H1 (cell line): ENCODE results near the gene PIGL. TPM values are rescaled to one million over a fixed set of nuclear protein-coding genes. Genes with fewer than 3 reads are reported as not detected.

Source experiments
- CTCF ChIA-PET: fragments of 300-600 bp; sonication (Branson Sonifier 250); formaldehyde crosslinking; loops from one replicate; lab custom pipeline; 2021; ENCODE audit not compliant: partially characterized antibody; lab: Charles Lee
- POLR2A ChIA-PET: fragments of 300-600 bp; sonication (Branson Sonifier 250); formaldehyde crosslinking; loops from one replicate; lab custom pipeline; 2021; ENCODE audit warnings: inconsistent platforms; ENCODE audit not compliant: partially characterized antibody; lab: Charles Lee
- DNase-seq, 2 experiments: peaks; one replicate each; pipeline versions ENCODE4 v3.0.0 to v3.0.0-alpha.2; 2010 to 2022; ENCODE audit warnings: low spot score in 2 of 2, low read depth in 1 of 2, mixed read lengths in 1 of 2
- FAIRE-seq: peaks from 2 replicates; lab custom pipeline; 2011; peaks lifted over from hg19 to GRCh38; lab: Jason Lieb, UNC
- H2AFZ ChIP-seq: 2 replicates; pipeline ENCODE4 v1.8.1; 2012; ENCODE audit warnings: low read length, inconsistent platforms
- H2AK5ac ChIP-seq: 2 replicates; pipeline ENCODE4 v1.6.1; 2013; ENCODE audit warnings: low read depth, low read length
- H2BK120ac ChIP-seq: replicated peaks from 2 replicates; pipeline ENCODE3; 2013; ENCODE audit warnings: low read depth, low read length, inconsistent platforms
- H2BK12ac ChIP-seq: 2 replicates; pipeline ENCODE4 v1.6.1; 2013; ENCODE audit warnings: low read depth, low read length
- H2BK15ac ChIP-seq: 2 replicates; pipeline ENCODE4 v1.6.1; 2013; ENCODE audit warnings: low read length
- H2BK20ac ChIP-seq: 2 replicates; pipeline ENCODE4 v1.6.1; 2013; ENCODE audit warnings: low read length
- H2BK5ac ChIP-seq: 2 replicates; pipeline ENCODE4 v1.6.1; 2013; ENCODE audit warnings: low read depth, low read length
- H3K14ac ChIP-seq: 2 replicates; pipeline ENCODE4 v1.6.1; 2013; ENCODE audit warnings: inconsistent platforms; ENCODE audit not compliant: insufficient read length
- H3K18ac ChIP-seq: 2 replicates; pipeline ENCODE4 v1.6.1; 2013; ENCODE audit warnings: low read length; ENCODE audit errors: extremely low read depth
- H3K23ac ChIP-seq: 2 replicates; pipeline ENCODE4 v1.6.1; 2013; ENCODE audit warnings: inconsistent platforms; ENCODE audit not compliant: insufficient read length
- H3K23me2 ChIP-seq: 2 replicates; pipeline ENCODE4 v1.6.1; 2013; ENCODE audit warnings: low read depth, low read length
- H3K27ac ChIP-seq: 2 replicates; pipeline ENCODE4 v1.6.1; 2011; ENCODE audit warnings: low read depth, low read length, inconsistent platforms
- H3K27me3 ChIP-seq, 4 experiments: replicated peaks in 1 of 4; 1 replicate in 1 of 4; 2 replicates in 3 of 4; pipeline versions ENCODE4 v1.6.1 to v1.8.1; 2011 to 2013; ENCODE audit warnings: low read length in 3 of 4, mild to moderate bottlenecking in 3 of 4, inconsistent platforms in 2 of 4, mixed read lengths in 2 of 4, moderate library complexity in 1 of 4; ENCODE audit not compliant: control insufficient read depth in 3 of 4, insufficient read depth in 3 of 4; ENCODE audit errors: extremely low read depth in 1 of 4
- H3K36me3 ChIP-seq, 4 experiments: 2 replicates each; pipeline versions ENCODE4 v1.6.1 to v1.8.1; 2011 to 2013; ENCODE audit warnings: mild to moderate bottlenecking in 4 of 4, low read length in 3 of 4, moderate library complexity in 2 of 4, control low read depth in 1 of 4, inconsistent platforms in 1 of 4; ENCODE audit not compliant: insufficient read depth in 4 of 4, control insufficient read depth in 2 of 4
- H3K4ac ChIP-seq: replicated peaks from 2 replicates; pipeline ENCODE3; 2013; ENCODE audit warnings: low read length, low read depth, mixed read lengths, inconsistent platforms; ENCODE audit not compliant: insufficient read length
- H3K4me1 ChIP-seq, 4 experiments: replicated peaks in 1 of 4; 1 replicate in 1 of 4; 2 replicates in 3 of 4; pipeline versions ENCODE4 v1.6.1 to v1.8.1; 2011 to 2013; ENCODE audit warnings: low read length in 3 of 4, inconsistent platforms in 2 of 4, mixed read lengths in 1 of 4; ENCODE audit not compliant: insufficient read depth in 4 of 4, control insufficient read depth in 3 of 4
- H3K4me2 ChIP-seq, 2 experiments: 2 replicates each; pipeline versions ENCODE4 v1.6.1 to v1.8.1; 2011 to 2013; ENCODE audit warnings: low read depth in 2 of 2, low read length in 2 of 2, control low read depth in 1 of 2, inconsistent platforms in 1 of 2, mild to moderate bottlenecking in 1 of 2; ENCODE audit not compliant: insufficient read depth in 1 of 2
- H3K4me3 ChIP-seq, 4 experiments: fragments of 200-600, 300-600 bp in 1 of 4; sonication (generic), shearing (Covaris generic), sonication (Bioruptor Twin) in 1 of 4; 2 replicates each; pipeline versions ENCODE4 v1.5.1 to v1.8.1; 2011 to 2016; ENCODE audit warnings: low read length in 4 of 4, low read depth in 3 of 4, control low read depth in 2 of 4, inconsistent platforms in 2 of 4, mild to moderate bottlenecking in 2 of 4, mixed read lengths in 1 of 4, moderate library complexity in 1 of 4; ENCODE audit not compliant: insufficient read depth in 2 of 4; ENCODE audit errors: extremely low read depth in 1 of 4
- H3K56ac ChIP-seq: replicated peaks from 2 replicates; pipeline ENCODE3; 2013; ENCODE audit warnings: low read depth, mild to moderate bottlenecking, mixed read lengths, low read length, inconsistent platforms; ENCODE audit not compliant: insufficient read length
- H3K79me1 ChIP-seq: 2 replicates; pipeline ENCODE4 v1.6.1; 2013; ENCODE audit warnings: low read depth, low read length, control low read depth
- H3K79me2 ChIP-seq, 2 experiments: 2 replicates each; pipeline versions ENCODE4 v1.6.1 to v1.8.1; 2012 to 2013; ENCODE audit warnings: low read length in 2 of 2, mild to moderate bottlenecking in 2 of 2, inconsistent platforms in 1 of 2; ENCODE audit not compliant: insufficient read depth in 2 of 2, control insufficient read depth in 1 of 2
- H3K9ac ChIP-seq, 4 experiments: replicated peaks in 1 of 4; 1 replicate in 1 of 4; 2 replicates in 3 of 4; pipeline versions ENCODE4 v1.6.1 to v1.8.1; 2011 to 2013; ENCODE audit warnings: low read depth in 3 of 4, low read length in 3 of 4, control low read depth in 2 of 4, mild to moderate bottlenecking in 2 of 4, moderate library complexity in 2 of 4, inconsistent platforms in 1 of 4; ENCODE audit errors: extremely low read depth in 1 of 4
- H3K9me3 ChIP-seq, 2 experiments: 2 replicates each; pipeline versions ENCODE4 v1.6.1 to v1.8.1; 2012 to 2013; ENCODE audit warnings: mild to moderate bottlenecking in 2 of 2, moderate library complexity in 2 of 2, control low read depth in 1 of 2, inconsistent platforms in 1 of 2, low read depth in 1 of 2, low read length in 1 of 2, mixed read lengths in 1 of 2; ENCODE audit not compliant: insufficient read depth in 2 of 2
- H4K20me1 ChIP-seq, 2 experiments: replicated peaks in 1 of 2; 2 replicates each; pipeline versions ENCODE3 to v1.8.1; 2011 to 2013; ENCODE audit warnings: inconsistent platforms in 2 of 2, low read length in 2 of 2, mild to moderate bottlenecking in 1 of 2; ENCODE audit not compliant: insufficient read depth in 2 of 2, control insufficient read depth in 1 of 2
- H4K5ac ChIP-seq: 2 replicates; pipeline ENCODE4 v1.6.1; 2013; ENCODE audit warnings: low read length, low read depth, mixed read lengths, inconsistent platforms; ENCODE audit not compliant: insufficient read length
- H4K8ac ChIP-seq: 2 replicates; pipeline ENCODE4 v1.8.0; 2013; ENCODE audit warnings: mild to moderate bottlenecking, moderate library complexity, low read length, inconsistent platforms; ENCODE audit not compliant: insufficient read depth; ENCODE audit errors: extremely low read depth
- H4K91ac ChIP-seq: replicated peaks from 2 replicates; pipeline ENCODE3; 2013; ENCODE audit warnings: low read length, mixed read lengths, inconsistent platforms; ENCODE audit not compliant: insufficient read length
- ATF3 ChIP-seq: IDR thresholded peaks from 2 replicates; pipeline ENCODE4 v1.6.1; 2011; ENCODE audit warnings: low read depth, mild to moderate bottlenecking, low read length; ENCODE audit not compliant: insufficient read depth
- BACH1 ChIP-seq: IDR thresholded peaks from 2 replicates; pipeline ENCODE4 v1.6.1; 2012; ENCODE audit warnings: low read length, improper control_type of control experiment
- CBX5 ChIP-seq: fragments of 300-800, 300-1000 bp; sonication (generic); IDR thresholded peaks from 2 replicates; pipeline ENCODE4 v1.7.1; 2016; ENCODE audit warnings: antibody characterized with exemption, low read length, low read depth
- FOSL1 ChIP-seq: IDR thresholded peaks from 2 replicates; pipeline ENCODE4 v1.6.1; 2011; ENCODE audit warnings: mild to moderate bottlenecking, low read depth, low read length, moderate library complexity; ENCODE audit not compliant: insufficient read depth
- GTF2F1 ChIP-seq: IDR thresholded peaks from 2 replicates; pipeline ENCODE4 v1.6.1; 2012; ENCODE audit warnings: low read depth, low read length, improper control_type of control experiment, borderline replicate concordance
- HDAC2 ChIP-seq, 2 experiments: fragments of 300-600 bp in 1 of 2; sonication (generic) in 1 of 2; IDR thresholded peaks; 2 replicates each; pipeline ENCODE4 v1.6.1; 2011 to 2012; ENCODE audit warnings: low read depth in 2 of 2, low read length in 2 of 2, mild to moderate bottlenecking in 2 of 2, moderate library complexity in 2 of 2, borderline replicate concordance in 1 of 2, inconsistent platforms in 1 of 2
- HDAC6 ChIP-seq: IDR thresholded peaks from one replicate; pipeline ENCODE4 v1.7.1; 2012; ENCODE audit warnings: low read depth, mild to moderate bottlenecking, inconsistent platforms, low read length, moderate library complexity
- MAFK ChIP-seq: IDR thresholded peaks from 2 replicates; pipeline ENCODE4 v1.6.1; 2012; ENCODE audit warnings: low read depth, mild to moderate bottlenecking, improper control_type of control experiment, low read length
- SIRT6 ChIP-seq: IDR thresholded peaks from one replicate; pipeline ENCODE4 v1.7.1; 2012; ENCODE audit warnings: low read length, inconsistent platforms
- SRF ChIP-seq: IDR thresholded peaks from 2 replicates; pipeline ENCODE4 v1.6.1; 2011; ENCODE audit warnings: mild to moderate bottlenecking, low read depth, low read length, moderate library complexity
- SUZ12 ChIP-seq: fragments of 200-600 bp; sonication (generic); IDR thresholded peaks from 2 replicates; pipeline ENCODE4 v1.6.1; 2012; ENCODE audit warnings: mild to moderate bottlenecking, inconsistent platforms, low read length, moderate library complexity, mixed read lengths
- USF2 ChIP-seq: IDR thresholded peaks from 2 replicates; pipeline ENCODE4 v1.6.1; 2011; ENCODE audit warnings: low read length, improper control_type of control experiment
- WGBS, 2 experiments: shearing (Covaris generic) in 1 of 2; methylation state at CpG; one replicate each; pipeline versions ENCODE4 v1.1.6 to v1.1.7; 2013 to 2015; ENCODE audit warnings: low lambda C conversion rate in 2 of 2, mixed read lengths in 2 of 2, inconsistent platforms in 1 of 2, low coverage in 1 of 2, missing lambda C conversion rate in 1 of 2; ENCODE audit not compliant: insufficient replicate concordance in 2 of 2, insufficient coverage in 1 of 2, insufficient read length in 1 of 2; ENCODE audit errors: extremely low coverage in 1 of 2, missing lambda C conversion rate in 1 of 2; 5-methylcytosine and 5-hydroxymethylcytosine counted together
- polyA plus RNA-seq, 7 experiments: library from polyadenylated mRNA; depleted of rRNA in 3 of 7; stranded (reverse) in 5 of 7; unstranded in 2 of 7; fragments of >200 nt in 5 of 7; fragments of 200-250 nt in 2 of 7; gene quantifications; 1 replicate in 5 of 7; 2 replicates in 1 of 7; 4 replicates in 1 of 7; pipeline versions ENCODE4 v1.2.1 to v1.2.3, GENCODE V29; 2011 to 2013; ENCODE audit warnings: missing spikeins in 2 of 7, mixed read lengths in 2 of 7
- total RNA-seq: library from RNA; stranded (reverse); fragmentation: NEBNext Ultra II Directional; extraction: Animal tissue kit (Norgen Biotek cat#: 25700); gene quantifications from 2 replicates; pipeline ENCODE4 v1.2.1, GENCODE V29; 2021

The PIGL gene
- total and polyA plus RNA-seq, 2 of the 8 experiments (the other 6 are each of a cell fraction or from before 2014, with no cell fraction given) = 28.4 to 30.8 TPM

GRCh38 chr17:16191604-16192003 is 25.4 kb upstream of the PIGL start:
- Histone ChIP-seq H3K9me3 (no peaks in the 10 kb centered on the region), H3K4me1 (no peaks in the 10 kb centered on the region), H3K4me2 (no peak overlapping the region), H3K4ac (no peak overlapping the region), H2BK20ac (no peak overlapping the region), H4K91ac (no peak overlapping the region), H4K5ac (no peak overlapping the region), H3K23me2 (no peaks in the 10 kb centered on the region), H3K27me3 (no peaks in the 10 kb centered on the region), H2BK5ac (no peak overlapping the region), H3K18ac (no peak overlapping the region), H2BK120ac (no peak overlapping the region), H3K23ac (no peak overlapping the region), H4K20me1 (no peaks in the 10 kb centered on the region), H3K4me3 (no peak overlapping the region), H2AFZ (no peak overlapping the region), H3K79me1 (peaks cover 2% of the 10 kb centered on the region), H2BK15ac (no peak overlapping the region), H3K9ac (no peak overlapping the region), H2AK5ac (no peak overlapping the region), H2BK12ac (no peak overlapping the region), H3K56ac (no peak overlapping the region), H3K14ac (no peak overlapping the region), H3K79me2 (peaks cover 0 to 40% of the 10 kb centered on the region in 2 experiments; a peak in 2 of 4 replicates), H3K27ac (no peak overlapping the region), H4K8ac (no peak overlapping the region), H3K36me3 (peaks cover 0 to 7% (median under 1%) of the 10 kb centered on the region in 4 experiments; a peak in 4 of 8 replicates)
- DNase-seq = no peak
- POLR2A ChIA-PET = interaction anchor here (0.9 to 2.1 kb wide), 3 partner anchors 24 to 70 kb away, joined by 3 to 7 read pairs (median 5); partner anchors contain the start of genes NCOR1 and PIGL
- FAIRE-seq = no peak
- WGBS, 2 experiments = 89% methylated on average over 3 of the region's 3 CpGs; no CpG with 5 or more reads in 1 of the 2 experiments
- CTCF ChIA-PET = interaction anchor here (0.8 kb wide), 1 partner anchor 52 kb away, joined by 4 read pairs; no protein-coding TSS in a partner anchor
- TF ChIP-seq SIRT6 = no peak
- TF ChIP-seq USF2 = no peak
- TF ChIP-seq ATF3 = no peak
- TF ChIP-seq SRF = no peak
- no peak for TF ChIP-seq BACH1
- no peak for TF ChIP-seq HDAC6
- no peak for TF ChIP-seq MAFK
- no peak for TF ChIP-seq FOSL1
- no peak for TF ChIP-seq CBX5
- no peak for TF ChIP-seq HDAC2 (IDR thresholded peaks at IDR 0.05; ENCODE audit: borderline replicate concordance in 1 of 2, low read depth in 2 of 2, low read length in 2 of 2)
- TF ChIP-seq GTF2F1 = no peak
- TF ChIP-seq SUZ12 = no peak
